NCI-H446 (cell line): Measurements from ENCODE around the gene SCAF8.
A peak's percentile ranks its signal among the peaks of the same experiment; 100 is the strongest.
"Not testable (repeated sequence)": the region's sequence is repeated elsewhere in the genome, so short reads cannot be mapped to it uniquely, and the experiment has no call there.

Experiments
- DNase-seq, 2 experiments: peaks; one replicate each; lab custom pipeline; 2025; lab: John Stamatoyannopoulos, UW

Gene SCAF8

GRCh38 chr6:154733626-154734382 lies 588 bp downstream of the SCAF8 start:
- peak; percentile 80 to 90 for DNase-seq

GRCh38 chr6:154736618-154737259 lies 3.5 kb downstream of the SCAF8 start:
- DNase-seq, result no peak

GRCh38 chr6:154737424-154737823 lies 4.2 kb downstream of the SCAF8 start:
- DNase-seq, result no peak

GRCh38 chr6:154738551-154738961 lies 5.3 kb downstream of the SCAF8 start:
- no peak for DNase-seq

- no peak for DNase-seq
Observed at GRCh38 chr6:154740658-154741057, 7.4 kb downstream of the SCAF8 start.

- DNase-seq, result no peak
Observed at GRCh38 chr6:154742891-154743290, 9.7 kb downstream of the SCAF8 start.

GRCh38 chr6:154744029-154744745 lies 11.0 kb downstream of the SCAF8 start:
- not testable (repeated sequence) for DNase-seq

GRCh38 chr6:154745243-154745642 lies 12.0 kb downstream of the SCAF8 start:
- DNase-seq, result no peak

GRCh38 chr6:154749341-154749740 lies 16.1 kb downstream of the SCAF8 start:
- no peak for DNase-seq

- no peak for DNase-seq
Observed at GRCh38 chr6:154751011-154751800, 18.0 kb downstream of the SCAF8 start.

- DNase-seq, result no peak
Observed at GRCh38 chr6:154752022-154752421, 18.8 kb downstream of the SCAF8 start.

- DNase-seq, result no peak
Observed at GRCh38 chr6:154754152-154754551, 20.9 kb downstream of the SCAF8 start.

- no peak for DNase-seq
Observed at GRCh38 chr6:154757352-154758050, 24.3 kb downstream of the SCAF8 start.

GRCh38 chr6:154758125-154758524 lies 24.9 kb downstream of the SCAF8 start:
- DNase-seq, result no peak

GRCh38 chr6:154763650-154764049 lies 30.4 kb downstream of the SCAF8 start:
- no peak for DNase-seq

- no peak for DNase-seq
Observed at GRCh38 chr6:154765273-154765672, 32.1 kb downstream of the SCAF8 start.

GRCh38 chr6:154766288-154766687 lies 33.1 kb downstream of the SCAF8 start:
- peak; percentile 51 to 72 for DNase-seq

- peak; percentile 11 to 86 for DNase-seq
Observed at GRCh38 chr6:154767003-154767723, 33.9 kb downstream of the SCAF8 start.

- no peak for DNase-seq
Observed at GRCh38 chr6:154768280-154768679, 35.1 kb downstream of the SCAF8 start.

- DNase-seq, result no peak
Observed at GRCh38 chr6:154773610-154774089, 40.4 kb downstream of the SCAF8 start.

- DNase-seq, result not testable (repeated sequence)
Observed at GRCh38 chr6:154779157-154779556, 45.9 kb downstream of the SCAF8 start.
